Karpas-422 (cell line): ENCODE results near the gene SUPT5H. TPM values are rescaled to one million over a fixed set of nuclear protein-coding genes. Genes with fewer than 3 reads are reported as not detected.

Experiments
- DNase-seq: peaks from one replicate; pipeline ENCODE4 v3.0.0-alpha.2; 2015
- H2AFZ ChIP-seq: fragments of 200-600 bp; sonication (generic); 2 replicates; pipeline ENCODE4 v1.6.1; 2014; ENCODE audit warnings: antibody characterized with exemption, low read length, mixed read lengths
- H3K27ac ChIP-seq: fragments of 200-600 bp; sonication (generic); 2 replicates; pipeline ENCODE4 v1.5.1; 2014; ENCODE audit warnings: mild to moderate bottlenecking, low read length, moderate library complexity
- H3K27me3 ChIP-seq: fragments of 200-600 bp; sonication (generic); 2 replicates; pipeline ENCODE4 v1.6.1; 2014; ENCODE audit warnings: low read length, mixed read lengths
- H3K36me3 ChIP-seq: fragments of 200-600 bp; sonication (generic); 2 replicates; pipeline ENCODE4 v1.6.1; 2014; ENCODE audit warnings: low read length, mixed read lengths; ENCODE audit not compliant: insufficient read depth
- H3K4me1 ChIP-seq: fragments of 200-600 bp; sonication (generic); 2 replicates; pipeline ENCODE4 v1.6.1; 2014; ENCODE audit warnings: mild to moderate bottlenecking, low read length, mixed read lengths
- H3K4me2 ChIP-seq: fragments of 200-600 bp; sonication (generic); 2 replicates; pipeline ENCODE4 v1.6.1; 2014; ENCODE audit warnings: low read length, low read depth, mild to moderate bottlenecking; ENCODE audit not compliant: poor library complexity, severe bottlenecking
- H3K4me3 ChIP-seq: fragments of 200-600 bp; sonication (generic); 2 replicates; pipeline ENCODE4 v1.5.1; 2014; ENCODE audit warnings: mild to moderate bottlenecking, antibody characterized with exemption, low read length, mixed read lengths
- H3K79me2 ChIP-seq: fragments of 200-600 bp; sonication (generic); 2 replicates; pipeline ENCODE4 v1.6.1; 2014; ENCODE audit warnings: mild to moderate bottlenecking, low read length, mixed read lengths
- H3K9ac ChIP-seq: fragments of 200-600 bp; sonication (generic); 2 replicates; pipeline ENCODE4 v1.6.0; 2014; ENCODE audit warnings: low read length
- H3K9me2 ChIP-seq: fragments of 200-600 bp; sonication (generic), shearing (Covaris generic); replicated peaks from 2 replicates; pipeline ENCODE4 v1.6.0; 2014; ENCODE audit warnings: mild to moderate bottlenecking, low read length, moderate library complexity; ENCODE audit not compliant: insufficient read depth
- H3K9me3 ChIP-seq: fragments of 300-700, 200-600 bp; sonication (generic); 2 replicates; pipeline ENCODE4 v1.6.1; 2014; ENCODE audit warnings: low read length, mixed read lengths
- H4K20me1 ChIP-seq: fragments of 200-600 bp; sonication (generic); 2 replicates; pipeline ENCODE4 v1.6.1; 2014; ENCODE audit warnings: mild to moderate bottlenecking, antibody characterized with exemption, low read length, low read depth; ENCODE audit not compliant: insufficient read depth
- total RNA-seq: library from RNA; depleted of rRNA; stranded (reverse); fragments of >200 nt; shearing (Covaris generic); gene quantifications from 2 replicates; pipeline ENCODE4 v1.2.3, GENCODE V29; 2014; ENCODE audit warnings: low replicate concordance

Gene SUPT5H
- total RNA-seq, 1 experiment from 2014 or later, result 55.3 TPM

DNA sequence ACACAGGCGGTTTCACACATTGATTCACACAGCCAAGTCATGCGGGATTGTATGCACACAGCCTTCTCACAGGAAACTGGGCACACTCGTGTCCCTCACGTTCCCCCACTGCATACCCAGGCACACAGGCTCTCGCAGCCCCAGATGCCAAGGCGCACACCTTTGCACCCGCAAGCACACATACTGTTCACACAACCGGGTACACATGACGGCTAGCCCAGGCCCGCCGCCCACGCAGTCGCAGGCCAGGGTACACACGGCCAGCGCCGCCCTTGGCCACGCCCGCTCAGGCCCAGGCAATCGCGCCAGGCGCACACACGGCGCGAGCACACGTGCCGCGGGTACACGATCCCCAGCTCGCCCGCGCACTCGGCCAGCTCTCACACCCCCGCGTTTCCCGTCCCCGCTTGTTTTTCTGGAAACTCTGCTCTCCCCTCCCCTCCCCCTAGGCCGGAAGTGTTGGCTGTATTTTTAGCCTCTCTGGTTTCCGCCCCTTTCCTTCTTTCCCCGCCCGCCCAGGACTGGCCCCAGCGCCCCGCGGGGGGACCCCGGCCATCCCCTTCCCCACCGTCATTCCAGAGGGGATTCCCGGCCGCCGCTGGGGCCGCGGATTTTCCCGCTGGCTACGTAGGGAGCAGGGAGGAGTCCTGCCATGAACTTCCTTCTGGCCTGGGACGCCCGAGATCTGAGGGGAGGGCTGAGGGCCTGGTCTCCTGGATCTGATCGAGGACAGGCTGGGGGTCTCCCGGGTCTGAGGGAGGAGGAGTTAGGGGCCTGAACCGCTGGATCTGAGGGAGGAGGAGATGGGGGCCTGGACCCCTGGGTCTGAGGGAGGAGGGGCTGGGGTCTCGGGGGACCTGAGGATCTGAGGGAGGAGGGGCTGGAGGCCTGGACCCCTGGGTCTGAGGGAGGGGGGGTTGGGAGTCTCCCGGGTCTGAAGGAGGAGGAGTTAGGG is 42.8 kb upstream of the SUPT5H start:
- Histone ChIP-seq H3K4me3 (peak overlapping the region; percentile 63), H2AFZ (peak overlapping the region; percentile 34; the same call in 1 of the 2 replicates)

DNA sequence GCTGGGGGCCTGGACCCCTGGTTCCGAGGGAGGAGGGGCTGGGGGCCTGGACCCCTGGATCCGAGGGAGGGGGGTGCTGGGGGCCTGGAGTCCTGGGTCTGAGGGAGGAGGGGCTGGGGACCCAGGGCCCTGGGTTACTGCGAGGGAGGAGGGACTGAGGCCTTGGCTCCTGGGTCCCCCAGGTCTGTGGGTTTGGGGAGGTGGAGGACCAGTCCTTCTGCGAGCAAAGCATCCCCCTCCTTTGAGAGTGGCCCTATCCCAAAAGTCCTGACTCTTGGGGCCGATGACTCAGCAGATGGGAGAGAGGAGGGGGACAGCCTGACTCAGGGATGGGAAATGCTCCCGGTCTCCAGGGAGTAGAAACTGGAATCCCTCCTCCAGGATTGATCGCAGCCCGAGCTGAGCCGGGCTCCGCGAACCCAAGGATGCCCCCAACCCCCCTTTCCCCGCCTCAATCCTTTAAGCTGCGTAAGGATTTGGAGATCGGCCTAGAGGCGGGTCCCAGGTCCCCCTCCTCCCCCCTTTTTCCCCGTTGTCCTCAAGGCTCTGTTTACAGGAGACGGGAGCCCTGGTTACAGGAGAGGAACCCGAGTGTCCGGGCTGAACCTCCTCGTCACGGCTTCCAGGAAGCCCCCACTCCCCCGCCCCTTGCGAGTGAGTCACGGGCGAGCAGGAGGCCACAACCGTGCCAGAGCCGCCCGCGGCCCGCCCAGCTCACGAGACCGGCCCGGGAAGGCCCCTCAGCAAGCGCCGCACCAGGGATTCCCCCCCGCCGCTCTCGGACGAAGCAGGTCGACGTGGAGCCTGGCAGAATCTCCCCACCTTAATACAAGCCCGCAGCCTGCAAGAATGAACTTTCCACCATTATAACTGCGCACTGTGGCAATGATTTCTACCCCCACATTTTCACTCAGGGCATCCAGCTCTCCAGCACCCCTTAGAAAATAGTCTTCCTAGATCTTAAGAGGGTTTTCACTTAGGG is 41.8 kb upstream of the SUPT5H start:
- Histone ChIP-seq H3K9ac (peak overlapping the region; percentile 67), H2AFZ (no peak overlapping the region), H3K27ac (no peak overlapping the region), H3K4me1 (peaks cover 56% of the 10 kb centered on the region), H3K4me2 (peak overlapping the region; percentile 74), H3K4me3 (peak overlapping the region; percentile 63), H3K9me3 (no peaks in the 10 kb centered on the region), H3K36me3 (no peaks in the 10 kb centered on the region), H3K79me2 (peaks cover 18% of the 10 kb centered on the region), H3K27me3 (no peaks in the 10 kb centered on the region; the same call in 1 of the 2 replicates), H4K20me1 (peaks cover 16% of the 10 kb centered on the region), H3K9me2 (no peaks in the 10 kb centered on the region)
- DNase-seq, result peak; percentile 51

More for the DNA sequence above, 42.8 kb upstream of the SUPT5H start:
- peaks cover 6% of the 10 kb centered on the region; the same call in 1 of the 2 replicates for H4K20me1 ChIP-seq
- peaks cover 55% of the 10 kb centered on the region for H3K4me1 ChIP-seq
- peak overlapping the region; percentile 9; the same call in 1 of the 2 replicates for H3K27ac ChIP-seq
- H3K27me3 ChIP-seq, result no peaks in the 10 kb centered on the region; the same call in 1 of the 2 replicates
- H3K9ac ChIP-seq, result peak overlapping the region; percentile 67
- no peaks in the 10 kb centered on the region for H3K36me3 ChIP-seq
- no peaks in the 10 kb centered on the region for H3K9me3 ChIP-seq
- DNase-seq, result peak; percentile 88
- no peaks in the 10 kb centered on the region for H3K9me2 ChIP-seq
- H3K4me2 ChIP-seq, result peak overlapping the region; percentile 74
- peaks cover 8% of the 10 kb centered on the region for H3K79me2 ChIP-seq

DNA sequence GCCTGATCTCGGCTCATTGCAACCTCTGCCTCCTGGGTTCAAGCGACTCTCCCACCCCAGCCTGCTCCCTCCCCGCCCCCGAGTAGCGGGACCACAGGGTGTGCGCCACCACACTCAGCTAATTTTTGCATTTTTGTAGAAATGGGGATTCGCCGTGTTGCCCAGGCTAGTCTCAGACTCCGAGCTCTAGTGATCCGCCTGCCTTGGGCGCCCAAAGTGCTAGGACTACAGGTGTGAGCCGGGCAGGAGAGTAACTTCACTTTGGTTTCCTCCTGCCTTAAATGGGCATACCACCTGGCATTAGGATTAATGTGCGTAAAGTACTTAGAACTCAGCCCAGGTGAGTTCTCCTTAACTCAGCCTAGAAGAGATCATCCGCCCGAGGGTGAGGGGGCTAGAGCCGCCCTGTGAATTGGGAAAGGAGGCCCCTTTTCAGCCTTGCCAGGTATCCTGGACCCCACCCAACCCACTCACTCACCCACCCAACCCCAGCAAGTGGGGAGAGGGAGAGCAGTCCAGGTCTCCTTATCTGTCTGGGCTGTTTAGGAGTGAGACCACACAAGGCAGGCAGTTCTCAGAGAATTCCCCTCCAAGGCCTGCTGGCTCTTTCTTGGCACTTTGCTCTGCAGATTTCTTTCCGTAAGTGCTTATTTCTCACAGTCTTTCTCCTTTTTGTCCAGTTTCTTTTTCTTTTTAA is 40.0 kb upstream of the SUPT5H start:
- peak overlapping the region; percentile 98 for H3K4me2 ChIP-seq

DNA sequence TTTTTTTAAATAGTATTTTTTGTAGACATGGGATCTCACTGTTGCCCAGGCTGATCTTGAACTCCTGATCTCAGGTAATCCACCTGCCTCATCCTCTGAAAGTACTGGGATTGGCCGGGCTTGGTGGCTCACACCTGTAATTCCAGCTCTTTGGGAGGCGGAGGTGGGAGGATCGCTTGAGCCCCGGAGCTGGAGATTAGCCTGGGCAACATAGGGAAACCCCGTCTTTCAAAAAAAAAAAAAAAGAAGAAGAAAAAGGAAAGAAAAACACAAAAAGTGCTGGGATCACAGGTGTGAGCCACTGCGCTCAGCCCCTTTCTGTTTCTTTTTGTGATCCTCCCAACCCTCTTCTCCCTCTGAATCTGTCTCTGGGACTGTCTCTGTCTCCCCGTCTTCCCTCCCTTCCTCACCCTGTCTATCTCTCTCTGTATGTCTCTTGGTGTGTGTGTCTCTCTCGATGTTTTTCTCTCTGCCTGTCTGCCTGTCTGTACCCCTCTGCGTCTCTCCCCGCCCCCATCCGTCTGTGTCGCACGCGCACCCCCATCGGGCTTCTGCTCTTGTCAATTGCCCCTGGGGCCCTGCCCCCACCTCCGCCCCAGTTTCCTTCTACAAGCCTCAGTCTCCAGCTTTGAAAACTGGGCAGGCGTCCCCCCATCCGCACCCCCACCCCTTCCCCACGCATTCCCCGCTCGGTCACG is 39.3 kb upstream of the SUPT5H start:
- no peaks in the 10 kb centered on the region for H3K9me2 ChIP-seq
- H3K36me3 ChIP-seq, result no peaks in the 10 kb centered on the region
- no peak overlapping the region for H3K27ac ChIP-seq
- DNase-seq, result peak; percentile 86
- H3K79me2 ChIP-seq, result peaks cover 22% of the 10 kb centered on the region
- H3K9me3 ChIP-seq, result no peaks in the 10 kb centered on the region
- H3K27me3 ChIP-seq, result no peaks in the 10 kb centered on the region; the same call in 1 of the 2 replicates
- H3K4me2 ChIP-seq, result peak overlapping the region; percentile 98
- H3K9ac ChIP-seq, result peak overlapping the region; percentile 94
- no peak overlapping the region; the same call in 1 of the 2 replicates for H2AFZ ChIP-seq
- H3K4me3 ChIP-seq, result peak overlapping the region; percentile 96
- peaks cover 74% of the 10 kb centered on the region for H3K4me1 ChIP-seq
- peaks cover 18% of the 10 kb centered on the region for H4K20me1 ChIP-seq

More for the DNA sequence above, 40.0 kb upstream of the SUPT5H start:
- Histone ChIP-seq H2AFZ (no peak overlapping the region), H3K4me3 (no peak overlapping the region), H3K27ac (no peak overlapping the region), H3K9me2 (no peaks in the 10 kb centered on the region), H3K27me3 (no peaks in the 10 kb centered on the region; the same call in 1 of the 2 replicates), H3K79me2 (peaks cover 22% of the 10 kb centered on the region), H3K4me1 (peaks cover 72% of the 10 kb centered on the region), H3K9me3 (no peaks in the 10 kb centered on the region), H3K9ac (no peak overlapping the region), H3K36me3 (no peaks in the 10 kb centered on the region), H4K20me1 (peaks cover 18% of the 10 kb centered on the region)
- no peak for DNase-seq

DNA sequence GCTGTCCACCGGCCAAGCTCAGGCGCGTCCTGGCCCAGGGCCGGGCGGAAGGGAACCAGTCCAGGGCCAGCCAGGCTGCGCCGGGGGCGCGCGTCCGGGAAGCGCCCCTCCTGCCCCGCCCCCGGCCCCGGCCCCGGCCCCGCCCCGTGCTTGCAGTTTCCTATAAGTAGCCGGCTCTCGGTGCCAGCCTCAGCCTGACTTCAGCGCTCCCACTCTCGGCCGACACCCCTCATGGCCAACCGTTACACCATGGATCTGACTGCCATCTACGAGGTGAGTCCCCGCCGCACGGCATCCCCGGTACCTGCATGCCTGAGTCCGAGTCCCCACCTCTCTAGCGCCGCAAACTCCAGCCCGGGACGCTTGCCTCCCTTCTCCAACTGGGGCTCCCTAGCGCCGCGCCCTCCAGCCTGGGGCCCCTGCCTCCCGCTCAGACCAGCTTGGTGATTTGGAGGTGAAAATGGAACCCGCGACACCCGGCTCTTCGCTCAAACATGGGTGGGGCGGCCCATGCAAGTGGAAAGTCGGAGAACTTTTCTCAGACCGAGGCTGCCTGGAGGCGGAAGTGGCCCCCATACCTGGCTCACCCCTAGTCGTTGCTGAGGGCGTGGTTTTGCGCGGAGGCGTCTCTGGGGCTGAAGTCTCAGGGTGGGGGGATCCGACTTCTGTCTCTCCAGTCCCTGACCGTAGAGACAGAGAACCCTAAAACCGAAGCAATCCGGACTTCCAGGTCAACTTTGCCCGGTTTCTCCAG is 38.5 kb upstream of the SUPT5H start, which contains the start of gene ZFP36:
ZFP36 (plus strand) TSS at position 192 of the 754 bp plus-strand sequence; CDS start at position 250, 58 bp downstream.
- H3K27me3 ChIP-seq, result no peaks in the 10 kb centered on the region; the same call in 1 of the 2 replicates
- H3K4me1 ChIP-seq, result peaks cover 74% of the 10 kb centered on the region
- H3K9me2 ChIP-seq, result no peaks in the 10 kb centered on the region
- H3K79me2 ChIP-seq, result peaks cover 22% of the 10 kb centered on the region
- H4K20me1 ChIP-seq, result peaks cover 18% of the 10 kb centered on the region
- peak within 1 kb of the TSS; percentile 84 for H3K27ac ChIP-seq
- peak within 1 kb of the TSS; percentile 98 for H3K4me2 ChIP-seq
- H3K4me3 ChIP-seq, result peak within 1 kb of the TSS; percentile 96
- H2AFZ ChIP-seq, result no peak within 1 kb of the TSS; the same call in 1 of the 2 replicates
- H3K36me3 ChIP-seq, result no peaks in the 10 kb centered on the region
- H3K9ac ChIP-seq, result peak within 1 kb of the TSS; percentile 94
- H3K9me3 ChIP-seq, result no peaks in the 10 kb centered on the region
- DNase-seq, result peak; percentile 92

DNA sequence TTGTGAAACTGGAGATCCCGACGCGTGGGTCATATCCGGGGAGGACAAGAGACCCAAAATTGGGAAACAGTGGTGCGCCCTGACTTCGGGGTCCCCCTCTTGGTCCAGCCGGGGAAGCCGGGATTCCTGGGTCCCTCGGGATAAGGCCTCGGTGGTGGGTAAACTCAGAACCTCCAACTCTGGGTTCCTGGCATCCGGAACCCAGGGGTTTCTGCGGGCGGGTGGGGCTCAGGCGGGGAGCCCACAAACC is 38.0 kb upstream of the SUPT5H start:
- Histone ChIP-seq H3K9ac (peak overlapping the region; percentile 94), H3K79me2 (peaks cover 22% of the 10 kb centered on the region)

More for the DNA sequence above, 38.0 kb upstream of the SUPT5H start:
- Histone ChIP-seq H3K27me3 (no peaks in the 10 kb centered on the region; the same call in 1 of the 2 replicates), H3K9me2 (no peaks in the 10 kb centered on the region), H3K4me2 (peak overlapping the region; percentile 98), H4K20me1 (peaks cover 18% of the 10 kb centered on the region), H3K9me3 (no peaks in the 10 kb centered on the region), H3K4me3 (peak overlapping the region; percentile 96), H3K27ac (peak overlapping the region; percentile 84), H3K4me1 (peaks cover 71% of the 10 kb centered on the region), H3K36me3 (no peaks in the 10 kb centered on the region), H2AFZ (no peak overlapping the region)
- no peak for DNase-seq
